Activated naive CD4-positive, alpha-beta T cell treated with anti-CD3 and anti-CD28 coated beads, Interleukin-2, amount 10 ng/mL, durations not matched to agents 7 days and 5 days (primary cell): ENCODE data around the gene TRMT2B.

Source experiments
- CTCF ChIA-PET: fragments of 350-600 bp; sonication (Branson Sonifier 250); formaldehyde crosslinking; loops from one replicate; lab custom pipeline; 2021; ENCODE audit warnings: antibody characterized with exemption; lab: Charles Lee
- DNase-seq: peaks from one replicate; pipeline ENCODE4 v3.0.0-alpha.2; 2020
- H3K27ac Mint-ChIP-seq: one replicate; pipeline ENCODE4 v1.8.0; 2021; ENCODE audit warnings: mild to moderate bottlenecking, moderate library complexity, mixed read lengths
- H3K27me3 Mint-ChIP-seq: one replicate; pipeline ENCODE4 v1.8.0; 2021; ENCODE audit warnings: mild to moderate bottlenecking, mixed read lengths
- H3K36me3 Mint-ChIP-seq: one replicate; pipeline ENCODE4 v1.8.0; 2021; ENCODE audit warnings: mixed read lengths
- H3K4me1 Mint-ChIP-seq: one replicate; pipeline ENCODE4 v1.8.0; 2021; ENCODE audit warnings: mixed read lengths
- H3K4me3 Mint-ChIP-seq: one replicate; pipeline ENCODE4 v1.8.0; 2021; ENCODE audit warnings: mild to moderate bottlenecking, moderate library complexity, mixed read lengths
- H3K9me3 Mint-ChIP-seq: one replicate; pipeline ENCODE4 v1.8.0; 2021; ENCODE audit warnings: mixed read lengths

The TRMT2B gene

DNA sequence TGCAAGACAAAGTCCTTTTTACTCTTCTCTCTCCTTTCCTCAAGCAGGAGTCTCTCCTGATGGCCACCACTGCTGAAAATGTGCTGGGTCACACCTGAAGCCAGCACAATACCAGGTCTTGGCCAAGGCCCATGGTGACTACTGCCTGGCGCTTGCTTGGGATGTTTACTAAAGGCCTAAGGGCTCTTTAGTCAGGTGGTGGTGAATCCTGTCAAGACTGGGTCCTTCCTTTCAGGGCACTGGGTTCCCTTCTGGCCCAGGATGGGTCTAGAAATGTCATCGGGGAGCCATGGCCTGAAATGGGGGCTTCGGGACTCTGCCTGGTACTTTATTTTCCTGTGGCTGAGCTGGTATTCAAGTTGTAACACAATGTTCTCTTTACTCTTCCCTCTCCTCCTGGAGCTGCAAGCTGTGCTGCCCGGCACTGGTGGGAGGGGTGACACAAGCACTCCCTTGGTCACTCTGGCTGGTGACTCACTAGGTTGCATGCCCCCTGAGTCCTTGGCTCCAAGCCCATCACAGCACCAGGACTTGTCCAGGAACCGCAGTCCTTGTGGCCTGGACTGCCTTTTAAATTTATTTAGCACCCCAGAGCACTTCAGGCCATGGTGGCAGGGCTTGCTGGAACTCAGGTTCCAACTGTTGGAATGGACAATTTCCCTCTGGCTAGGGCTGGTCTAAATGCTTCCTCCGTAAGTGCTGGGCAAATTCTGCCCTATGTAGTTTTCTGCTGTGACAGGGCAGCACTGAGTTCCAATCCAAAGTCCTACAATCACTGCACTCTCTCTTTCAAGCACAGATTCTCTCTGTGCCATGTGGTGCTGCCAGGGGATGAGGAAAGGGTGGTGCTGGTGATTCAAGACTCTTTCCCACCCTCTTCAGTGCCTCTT is 71.1 kb downstream of the TRMT2B start:
- no peak overlapping the region for H3K4me3 Mint-ChIP-seq
- CTCF ChIA-PET: no interaction called here
- H3K27me3 Mint-ChIP-seq: no peaks in the 10 kb centered on the region
- no peak overlapping the region for H3K27ac Mint-ChIP-seq
- H3K4me1 Mint-ChIP-seq: no peaks in the 10 kb centered on the region
- no peak for DNase-seq
- H3K36me3 Mint-ChIP-seq: peaks cover 1% of the 10 kb centered on the region
- H3K9me3 Mint-ChIP-seq: no peaks in the 10 kb centered on the region

DNA sequence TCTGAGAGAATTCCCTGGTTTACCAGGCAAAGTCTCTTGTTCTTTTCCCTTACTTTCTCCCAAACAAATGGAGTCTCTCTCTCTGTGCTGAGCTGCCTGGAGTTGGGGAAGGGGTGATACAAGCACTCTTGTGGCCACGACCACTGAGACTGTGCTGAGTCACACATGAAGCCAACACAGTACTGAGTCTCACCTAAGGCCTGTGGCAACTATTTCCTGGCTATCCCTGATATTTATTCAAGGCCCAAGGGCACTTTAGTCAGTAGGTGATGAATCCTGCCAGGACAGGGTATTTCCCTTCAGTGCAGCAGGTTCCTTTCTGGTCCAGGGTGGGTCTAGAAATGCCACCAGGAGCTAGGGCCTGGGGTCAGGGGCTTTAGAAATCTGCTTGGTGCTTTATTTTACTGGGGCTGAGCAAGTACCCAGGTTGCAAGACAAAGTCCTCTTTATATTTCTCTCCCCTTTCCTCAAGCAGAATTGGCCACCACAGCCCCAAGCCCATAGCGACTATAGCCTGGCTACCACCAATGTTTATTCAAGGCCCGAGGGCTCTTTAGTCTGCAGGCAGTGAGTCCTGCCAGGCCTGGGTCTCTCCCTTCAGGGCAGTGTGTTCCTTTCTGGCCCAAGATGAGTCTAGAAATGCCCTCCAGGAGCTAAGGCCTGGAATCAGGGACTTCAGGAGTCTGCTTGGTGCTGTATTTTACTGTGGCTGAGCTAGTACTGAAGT is 71.9 kb downstream of the TRMT2B start:
- no peak overlapping the region for H3K27ac Mint-ChIP-seq
- H3K9me3 Mint-ChIP-seq: no peaks in the 10 kb centered on the region
- no peaks in the 10 kb centered on the region for H3K4me1 Mint-ChIP-seq
- H3K36me3 Mint-ChIP-seq: peaks cover 1% of the 10 kb centered on the region
- no peak for DNase-seq
- no peak overlapping the region for H3K4me3 Mint-ChIP-seq
- CTCF ChIA-PET: no interaction called here
- no peaks in the 10 kb centered on the region for H3K27me3 Mint-ChIP-seq

DNA sequence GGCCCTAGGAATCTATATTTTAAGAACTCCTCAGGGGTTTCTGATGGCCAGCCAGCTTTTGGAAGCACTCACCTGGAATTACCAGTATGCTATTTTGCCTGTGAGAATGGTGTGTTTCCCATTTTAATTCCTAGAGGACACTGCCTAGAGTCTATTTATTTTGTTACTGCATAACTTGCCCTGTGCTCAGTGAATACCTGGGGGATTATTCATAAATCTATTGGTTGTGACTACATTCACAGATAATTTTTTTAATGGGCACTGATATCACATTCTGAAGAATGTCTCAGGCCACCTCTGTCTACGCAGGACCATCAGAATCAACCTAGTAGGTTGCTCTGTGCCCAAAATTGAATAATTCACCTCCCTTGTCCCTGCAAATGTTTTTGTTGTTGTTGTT is 75.7 kb downstream of the TRMT2B start:
- CTCF ChIA-PET: no interaction called here
- no peak overlapping the region for H3K4me3 Mint-ChIP-seq

DNA sequence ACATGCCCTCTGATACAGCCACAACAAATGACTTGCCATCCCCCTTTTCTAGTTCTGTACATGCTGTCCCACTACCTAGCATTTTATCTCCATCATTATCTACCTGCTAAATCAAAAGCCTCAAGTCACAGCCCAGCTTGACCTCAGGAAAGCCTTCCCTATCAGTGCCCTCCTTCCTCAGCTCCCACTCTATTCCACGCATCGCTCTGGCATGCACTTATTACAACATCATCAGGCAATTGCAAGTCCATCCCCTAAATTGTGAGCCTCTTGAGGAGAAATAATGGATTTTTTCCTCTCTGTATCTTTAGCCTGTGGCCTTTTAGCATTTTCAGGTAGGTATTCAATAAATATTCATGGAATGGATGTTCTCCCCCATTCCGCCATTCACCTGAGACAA is 76.7 kb downstream of the TRMT2B start:
- no peaks in the 10 kb centered on the region for H3K4me1 Mint-ChIP-seq

More for the DNA sequence above, 75.7 kb downstream of the TRMT2B start:
- Mint-ChIP-seq H3K4me1 (no peaks in the 10 kb centered on the region), H3K36me3 (no peaks in the 10 kb centered on the region), H3K27ac (no peak overlapping the region), H3K9me3 (no peaks in the 10 kb centered on the region), H3K27me3 (no peaks in the 10 kb centered on the region)
- no peak for DNase-seq

DNA sequence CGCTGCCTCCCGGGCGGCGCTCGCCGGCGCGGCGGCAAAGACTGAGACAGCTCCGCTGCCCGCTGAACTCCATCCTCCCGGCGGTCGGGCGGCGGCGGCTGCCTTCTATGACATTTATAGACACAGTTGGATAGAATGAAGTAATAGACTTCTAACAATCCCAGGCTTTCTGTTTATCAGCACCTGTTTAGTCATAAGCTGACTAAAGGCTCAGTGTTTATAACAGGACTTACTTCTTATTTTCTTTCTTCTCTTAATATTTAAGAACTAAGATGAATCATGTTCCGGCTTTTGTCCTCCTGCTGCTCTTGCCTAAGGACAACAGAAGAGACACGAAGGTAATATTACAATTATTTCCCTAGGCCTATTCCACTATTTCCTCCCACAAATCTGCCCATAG is 78.5 kb downstream of the TRMT2B start:
- Mint-ChIP-seq H3K27ac (no peak overlapping the region), H3K36me3 (no peaks in the 10 kb centered on the region), H3K4me3 (no peak overlapping the region), H3K4me1 (no peaks in the 10 kb centered on the region), H3K27me3 (no peaks in the 10 kb centered on the region), H3K9me3 (no peaks in the 10 kb centered on the region)
- no peak for DNase-seq
- CTCF ChIA-PET: no interaction called here

More for the DNA sequence above, 76.7 kb downstream of the TRMT2B start:
- Mint-ChIP-seq H3K27ac (no peak overlapping the region), H3K9me3 (no peaks in the 10 kb centered on the region), H3K4me3 (no peak overlapping the region), H3K36me3 (no peaks in the 10 kb centered on the region), H3K27me3 (no peaks in the 10 kb centered on the region)
- DNase-seq: no peak
- CTCF ChIA-PET: no interaction called here

DNA sequence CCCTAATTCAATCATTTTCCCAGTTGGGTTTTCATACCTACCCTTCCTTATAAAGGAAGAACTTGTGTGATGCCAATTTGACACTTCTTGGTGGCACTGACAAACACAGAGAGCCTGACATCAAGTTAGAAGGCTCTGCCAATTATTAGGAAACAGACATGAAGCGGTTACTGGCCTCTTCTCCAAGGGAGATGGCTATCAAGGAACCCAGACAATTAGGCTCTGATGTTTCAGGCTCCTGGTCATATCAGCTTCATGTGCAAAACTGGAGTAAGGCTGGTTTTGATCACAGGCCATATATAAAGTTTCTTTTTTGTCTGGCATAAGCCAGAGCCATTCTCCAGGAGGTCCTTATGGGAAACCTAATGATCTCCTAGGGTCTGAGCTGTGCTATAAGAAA is 82.0 kb downstream of the TRMT2B start:
- H3K27me3 Mint-ChIP-seq: no peaks in the 10 kb centered on the region
- H3K4me3 Mint-ChIP-seq: no peak overlapping the region
- no peaks in the 10 kb centered on the region for H3K4me1 Mint-ChIP-seq
- DNase-seq: no peak
- H3K27ac Mint-ChIP-seq: no peak overlapping the region
- CTCF ChIA-PET: no interaction called here
- no peaks in the 10 kb centered on the region for H3K9me3 Mint-ChIP-seq
- no peaks in the 10 kb centered on the region for H3K36me3 Mint-ChIP-seq

DNA sequence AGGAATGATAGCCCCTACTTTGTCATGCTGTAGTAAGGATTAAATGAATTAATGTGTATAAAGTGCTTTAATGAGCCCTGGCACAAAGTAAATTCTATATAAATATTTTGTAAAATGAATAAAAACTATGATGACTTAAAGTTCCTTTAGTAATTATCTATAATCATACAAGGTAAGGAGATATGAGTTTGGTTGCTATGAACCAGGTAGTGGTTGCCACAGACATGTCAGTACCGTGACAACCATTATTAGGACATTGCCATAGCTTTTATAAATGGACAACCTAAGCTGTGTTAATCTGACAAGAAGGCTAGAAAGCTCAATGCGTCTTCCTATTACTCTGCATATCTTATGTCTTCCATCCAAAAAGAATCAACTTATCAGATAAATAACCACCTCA is 82.5 kb downstream of the TRMT2B start, which contains the start of gene ARL13A:
Gene ARL13A, plus strand, starts transcription at position 301 of the 400 bp plus-strand sequence. CDS start 3,982 bp downstream, outside the sequence.
- no peaks in the 10 kb centered on the region for H3K4me1 Mint-ChIP-seq
- no peak within 1 kb of the TSS for H3K27ac Mint-ChIP-seq
- no peaks in the 10 kb centered on the region for H3K27me3 Mint-ChIP-seq
- CTCF ChIA-PET: no interaction called here
- no peak for DNase-seq
- H3K9me3 Mint-ChIP-seq: no peaks in the 10 kb centered on the region
- no peak within 1 kb of the TSS for H3K4me3 Mint-ChIP-seq
- H3K36me3 Mint-ChIP-seq: no peaks in the 10 kb centered on the region

DNA sequence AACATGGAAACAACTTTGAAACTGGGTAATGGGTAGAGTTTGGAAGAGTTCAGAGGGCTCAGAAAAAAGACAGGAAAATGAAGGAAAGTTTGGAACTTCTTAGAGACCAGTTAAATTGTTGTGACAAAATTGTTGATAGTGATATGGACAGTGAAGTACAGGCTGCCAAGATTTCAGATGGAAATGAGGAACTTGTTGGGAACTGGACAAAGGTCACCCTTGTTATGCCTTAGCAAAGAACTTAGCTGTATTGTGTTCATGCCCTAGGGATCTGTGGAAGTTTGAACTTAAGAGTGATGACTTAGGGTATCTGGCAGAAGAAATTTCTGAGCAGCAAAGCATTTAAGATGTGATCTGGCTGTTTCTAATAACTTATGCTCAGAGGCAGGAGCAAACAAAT is 87.5 kb downstream of the TRMT2B start:
- Mint-ChIP-seq H3K27me3 (no peaks in the 10 kb centered on the region), H3K4me1 (no peaks in the 10 kb centered on the region), H3K9me3 (no peaks in the 10 kb centered on the region), H3K36me3 (no peaks in the 10 kb centered on the region), H3K4me3 (no peak overlapping the region), H3K27ac (no peak overlapping the region)
- DNase-seq: no peak
- CTCF ChIA-PET: no interaction called here

DNA sequence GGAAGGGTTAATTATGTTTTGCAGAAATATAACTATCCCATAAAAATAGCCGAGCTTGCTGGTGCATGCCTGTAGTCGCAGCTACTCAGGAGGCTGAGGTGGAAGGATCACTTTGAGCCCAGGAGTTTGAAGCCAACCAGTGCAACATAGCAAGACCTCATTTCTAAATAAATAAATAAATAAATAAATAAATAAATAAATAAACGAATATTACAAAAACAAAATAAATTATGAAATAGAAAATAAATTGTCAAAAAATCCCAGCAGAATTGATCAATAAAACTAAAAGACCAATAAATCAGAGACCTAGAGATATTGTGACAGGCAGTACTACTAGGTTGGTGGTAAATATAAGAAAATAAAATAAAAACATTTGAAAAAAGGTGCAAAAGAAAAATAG is 89.1 kb downstream of the TRMT2B start:
- no peaks in the 10 kb centered on the region for H3K27me3 Mint-ChIP-seq
- H3K4me3 Mint-ChIP-seq: no peak overlapping the region
- H3K4me1 Mint-ChIP-seq: no peaks in the 10 kb centered on the region
- no peak overlapping the region for H3K27ac Mint-ChIP-seq
- DNase-seq: no peak
- CTCF ChIA-PET: no interaction called here
- no peaks in the 10 kb centered on the region for H3K9me3 Mint-ChIP-seq
- no peaks in the 10 kb centered on the region for H3K36me3 Mint-ChIP-seq
